Parietal lobe (tissue), 1 donor: Measurements from ENCODE around the gene WDR46. TPM values are rescaled to one million over a fixed set of nuclear protein-coding genes. Genes with fewer than 3 reads are reported as not detected.

ENCODE experiments used
- total RNA-seq: library from RNA; depleted of rRNA; stranded (reverse); fragments of >200 nt; gene quantifications from one replicate; pipeline ENCODE4 v1.2.3, GENCODE V29; 2014

Gene WDR46
- 39.4 TPM for total RNA-seq

GRCh38 chr6:33288921-33289783 lies at the start of gene WDR46, which contains the start of gene PFDN6:
Gene WDR46, minus strand, starts transcription at chr6:33289239. Its CDS starts 69 bp downstream, at chr6:33289170.
Gene PFDN6, plus strand, starts transcription at chr6:33289601. Its CDS starts 256 bp downstream, at chr6:33289857.

GRCh38 chr6:33317669-33318425 lies 28.8 kb upstream of the WDR46 start, which contains the start of gene ZBTB22:
Gene ZBTB22, minus strand, starts transcription at chr6:33317744. Its CDS starts 828 bp downstream, at chr6:33316916.

DNA sequence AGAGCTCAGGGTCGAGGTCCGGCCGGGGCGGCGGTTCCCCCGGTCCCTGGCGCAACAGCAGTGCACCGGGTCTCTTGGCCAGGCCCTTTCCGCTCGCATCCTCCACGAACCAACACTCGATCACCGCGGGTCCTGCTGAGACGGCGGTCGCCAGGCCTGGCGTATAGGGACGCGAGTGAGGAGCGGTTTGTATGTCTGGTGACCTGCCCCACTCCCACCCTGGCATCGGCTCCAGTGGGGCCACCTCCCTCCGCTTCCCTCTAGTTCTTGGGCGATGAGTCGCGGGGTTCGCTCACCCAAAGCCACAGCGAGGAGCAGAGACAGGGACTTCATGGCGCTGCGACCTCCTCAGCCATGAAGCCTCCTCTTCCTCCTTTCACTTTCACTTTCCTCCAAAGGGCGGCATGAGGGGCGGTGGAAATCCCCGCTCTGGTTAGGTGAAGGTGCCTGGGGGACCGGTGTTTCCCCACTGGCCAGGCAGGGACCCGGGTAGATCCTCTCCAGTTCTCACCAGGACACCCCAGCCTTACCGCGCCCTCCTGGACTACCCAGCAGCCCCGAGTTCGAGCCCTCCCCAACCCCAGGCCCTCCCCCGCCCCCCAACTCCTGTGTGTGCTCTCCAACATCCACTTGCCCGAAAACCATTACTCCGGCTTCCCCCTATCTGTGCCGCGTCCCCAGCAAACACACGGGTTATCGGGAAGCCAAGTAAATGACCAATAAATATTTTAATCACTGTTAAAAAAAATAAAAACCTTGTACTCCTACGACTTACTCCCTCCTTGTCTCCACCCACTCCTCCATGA lies 24.9 kb upstream of the WDR46 start, which contains the start of gene TAPBP:
Gene TAPBP (minus strand): TSS at position 370 of the 806 bp plus-strand sequence. CDS start 37 bp downstream, at position 333.

GRCh38 chr6:33298773-33299236 lies 9.8 kb upstream of the WDR46 start, which contains the start of gene RGL2:
Gene RGL2, minus strand, starts transcription at chr6:33298942. Its CDS starts 332 bp downstream, at chr6:33298610.

DNA sequence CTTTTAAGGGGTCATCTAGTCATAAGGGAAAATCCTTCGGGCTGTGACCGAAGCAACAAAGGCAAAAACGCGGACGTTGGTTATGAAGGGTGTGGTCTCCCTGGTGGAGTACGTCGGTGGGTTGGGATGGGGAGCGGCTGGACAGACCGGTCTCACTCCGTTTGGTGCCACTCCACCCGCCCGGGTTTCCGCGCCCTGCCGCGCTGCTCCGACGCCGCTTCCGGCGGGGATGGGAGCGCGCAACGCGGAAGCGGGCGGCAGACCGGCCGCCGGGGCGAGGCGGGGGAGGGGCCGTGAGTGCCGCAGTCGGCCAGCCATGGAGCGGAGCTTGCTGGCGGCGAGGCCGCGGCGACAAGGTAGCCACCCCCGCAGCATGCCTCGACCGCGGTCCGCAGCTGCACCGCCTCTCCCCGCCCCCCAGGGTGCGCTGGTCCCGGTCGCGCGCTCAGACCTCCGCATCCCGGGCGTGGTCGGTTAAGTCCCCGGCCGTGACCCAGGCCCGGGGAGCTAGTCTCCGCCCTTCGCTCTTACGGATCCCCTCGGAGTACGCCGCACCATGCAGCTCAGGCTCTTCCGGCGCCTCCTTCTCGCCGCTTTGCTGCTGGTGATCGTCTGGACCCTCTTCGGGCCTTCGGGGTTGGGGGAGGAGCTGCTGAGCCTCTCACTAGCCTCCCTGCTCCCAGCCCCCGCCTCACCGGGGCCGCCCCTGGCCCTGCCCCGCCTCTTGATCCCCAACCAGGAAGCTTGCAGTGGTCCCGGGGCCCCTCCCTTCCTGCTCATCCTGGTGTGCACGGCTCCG lies 12.0 kb downstream of the WDR46 start, which contains the start of gene B3GALT4:
Gene B3GALT4 (plus strand): TSS at position 260 of the 799 bp plus-strand sequence. CDS start 297 bp downstream, at position 557.

GRCh38 chr6:33271468-33272274 lies 17.4 kb downstream of the WDR46 start, which contains the start of the genes RPS18 and VPS52:
Gene RPS18, plus strand, starts transcription at chr6:33272075. Its CDS starts 45 bp downstream, at chr6:33272120.
Gene VPS52, minus strand, starts transcription at chr6:33271876. Its CDS starts 201 bp downstream, at chr6:33271675.

Other genes starting within 250 kb of the WDR46 start
- 0.94 TPM for gene HLA-DPA1, start 215.6 kb downstream of the WDR46 start, total RNA-seq
- 1.9 TPM for gene HLA-DPB1, start 213.2 kb downstream of the WDR46 start, total RNA-seq
- gene COL11A2, start 96.8 kb downstream of the WDR46 start, total RNA-seq = 3.4 TPM
- gene RXRB, start 88.6 kb downstream of the WDR46 start, total RNA-seq = 33.2 TPM
- gene SLC39A7, start 88.4 kb downstream of the WDR46 start, total RNA-seq = 36.9 TPM
- gene HSD17B8, start 84.6 kb downstream of the WDR46 start, total RNA-seq = 4.4 TPM
- gene RING1, start 80.7 kb downstream of the WDR46 start, total RNA-seq = 21.9 TPM
- 47.6 TPM for gene VPS52, start 17.4 kb downstream of the WDR46 start, total RNA-seq
- 3,808 TPM for gene RPS18, start 17.2 kb downstream of the WDR46 start, total RNA-seq
- gene B3GALT4, start 12.1 kb downstream of the WDR46 start, total RNA-seq = 12.8 TPM
- 18.5 TPM for gene PFDN6, start 362 bp upstream of the WDR46 start, total RNA-seq
- gene RGL2, start 9.7 kb upstream of the WDR46 start, total RNA-seq = 22.8 TPM
- gene TAPBP, start 24.8 kb upstream of the WDR46 start, total RNA-seq = 12.2 TPM
- gene ZBTB22, start 28.5 kb upstream of the WDR46 start, total RNA-seq = 24.7 TPM
- 25.0 TPM for gene DAXX, start 33.7 kb upstream of the WDR46 start, total RNA-seq
- gene KIFC1, start 102.6 kb upstream of the WDR46 start, total RNA-seq = 7.8 TPM
- 32.9 TPM for gene PHF1, start 121.8 kb upstream of the WDR46 start, total RNA-seq
- gene CUTA, start 128.9 kb upstream of the WDR46 start, total RNA-seq = 59.8 TPM
- 48.8 TPM for gene SYNGAP1, start 130.8 kb upstream of the WDR46 start, total RNA-seq
- 8.1 TPM for gene ZBTB9, start 165.3 kb upstream of the WDR46 start, total RNA-seq